Activated CD8-positive, alpha-beta memory T cell treated with anti-CD3 and anti-CD28 coated beads, Interleukin-2, amount 10 ng/mL, durations not matched to agents 7 days and 5 days (primary cell): ENCODE data around the gene LCE1C. TPM values are rescaled to one million over a fixed set of nuclear protein-coding genes. Genes with fewer than 3 reads are reported as not detected.

ENCODE experiments used
- total RNA-seq, 2 experiments: library from RNA; stranded (reverse); gene quantifications; one replicate each; pipeline ENCODE4 v1.2.3, GENCODE V29; 2021

Gene LCE1C
- total RNA-seq, 2 experiments from 2014 or later, result not detected

Other genes with a start within 250 kb of the LCE1C start
- gene LCE3E, start 239.9 kb downstream of the LCE1C start, total RNA-seq, result not detected
- not detected for gene LCE3D, start 226.1 kb downstream of the LCE1C start, total RNA-seq
- not detected for gene LCE3C, start 206.4 kb downstream of the LCE1C start, total RNA-seq
- gene LCE3B, start 192.8 kb downstream of the LCE1C start, total RNA-seq, result not detected
- not detected for gene LCE3A, start 183.5 kb downstream of the LCE1C start, total RNA-seq
- not detected for gene LCE2D, start 143.3 kb downstream of the LCE1C start, total RNA-seq
- not detected for gene LCE2C, start 131.4 kb downstream of the LCE1C start, total RNA-seq
- not detected for gene LCE2B, start 120.5 kb downstream of the LCE1C start, total RNA-seq
- gene LCE2A, start 108.3 kb downstream of the LCE1C start, total RNA-seq, result not detected
- gene LCE4A, start 98.5 kb downstream of the LCE1C start, total RNA-seq, result not detected
- gene KPRP, start 48.6 kb downstream of the LCE1C start, total RNA-seq, result not detected
- not detected for gene LCE1F, start 31.5 kb downstream of the LCE1C start, total RNA-seq
- gene LCE1E, start 20.4 kb downstream of the LCE1C start, total RNA-seq, result not detected
- not detected for gene LCE1D, start 9.9 kb downstream of the LCE1C start, total RNA-seq
- not detected for gene LCE1B, start 5.3 kb upstream of the LCE1C start, total RNA-seq
- not detected for gene LCE1A, start 20.8 kb upstream of the LCE1C start, total RNA-seq
- gene LCE6A, start 36.2 kb upstream of the LCE1C start, total RNA-seq, result not detected
- not detected for gene LCE7A, start 53.3 kb upstream of the LCE1C start, total RNA-seq
- gene SMCP, start 71.7 kb upstream of the LCE1C start, total RNA-seq, result not detected
- gene IVL, start 101.9 kb upstream of the LCE1C start, total RNA-seq, result not detected
- not detected for gene SPRR5, start 140.6 kb upstream of the LCE1C start, total RNA-seq
- gene SPRR4, start 164.0 kb upstream of the LCE1C start, total RNA-seq, result not detected
- not detected for gene SPRR1A, start 177.4 kb upstream of the LCE1C start, total RNA-seq
- not detected for gene SPRR3, start 195.1 kb upstream of the LCE1C start, total RNA-seq
- gene SPRR1B, start 224.6 kb upstream of the LCE1C start, total RNA-seq, result not detected
- not detected for gene SPRR2D, start 234.5 kb upstream of the LCE1C start, total RNA-seq